Bronchial epithelial cell (primary cell): ENCODE results near the gene RRAS2. TPM values are rescaled to one million over a fixed set of nuclear protein-coding genes. Genes with fewer than 3 reads are reported as not detected.

Source experiments
- DNase-seq: peaks from one replicate; pipeline ENCODE4 v3.0.0-alpha.2; 2010; ENCODE audit warnings: low read depth
- FAIRE-seq: peaks from 2 replicates; lab custom pipeline; 2011; peaks lifted over from hg19 to GRCh38; lab: Jason Lieb, UNC
- H3K27me3 ChIP-seq: 2 replicates; pipeline ENCODE4 v1.5.1; 2011; ENCODE audit warnings: low read length; ENCODE audit not compliant: control insufficient read depth, insufficient read depth
- H3K36me3 ChIP-seq: 2 replicates; pipeline ENCODE4 v1.5.1; 2011; ENCODE audit warnings: low read length; ENCODE audit not compliant: control insufficient read depth, insufficient read depth
- H3K4me3 ChIP-seq: 2 replicates; pipeline ENCODE4 v1.5.1; 2011; ENCODE audit warnings: mild to moderate bottlenecking, low read depth, low read length, control low read depth
- CTCF ChIP-seq: IDR thresholded peaks from 2 replicates; pipeline ENCODE4 v1.5.1; 2011; ENCODE audit warnings: mild to moderate bottlenecking, moderate library complexity, low read length, control low read depth, inconsistent platforms; ENCODE audit not compliant: insufficient read depth, severe bottlenecking
- total RNA-seq: library from RNA; depleted of rRNA; stranded (reverse); fragments of >200 nt; gene quantifications from 2 replicates; pipeline ENCODE4 v1.2.1, GENCODE V29; 2014

RRAS2 gene
- total RNA-seq, 1 donor from 2014 or later, result 235 TPM

GRCh38 chr11:14251754-14252153 is 107.2 kb downstream of the RRAS2 start:
- FAIRE-seq (no peak), DNase-seq (no peak)
- Histone ChIP-seq H3K36me3 (no peaks in the 10 kb centered on the region), H3K4me3 (no peak overlapping the region), H3K27me3 (no peaks in the 10 kb centered on the region)
- TF ChIP-seq CTCF, result no peak

GRCh38 chr11:14249121-14249963 is 109.6 kb downstream of the RRAS2 start:
- peak; percentile 78 for TF ChIP-seq CTCF
- no peaks in the 10 kb centered on the region for H3K36me3 ChIP-seq
- no peak overlapping the region for H3K4me3 ChIP-seq
- no peak for FAIRE-seq
- peak; percentile 42 for DNase-seq
- H3K27me3 ChIP-seq, result no peaks in the 10 kb centered on the region

- TF ChIP-seq CTCF, result no peak
- FAIRE-seq (no peak), DNase-seq (no peak)
- Histone ChIP-seq H3K36me3 (no peaks in the 10 kb centered on the region), H3K27me3 (no peaks in the 10 kb centered on the region), H3K4me3 (no peak overlapping the region)
Observed at GRCh38 chr11:14248580-14248981, 110.4 kb downstream of the RRAS2 start.

- Histone ChIP-seq H3K27me3 (no peaks in the 10 kb centered on the region), H3K4me3 (no peak overlapping the region), H3K36me3 (no peaks in the 10 kb centered on the region)
- no peak for FAIRE-seq
- no peak for DNase-seq
- TF ChIP-seq CTCF, result no peak
Observed at GRCh38 chr11:14245444-14245843, 113.5 kb downstream of the RRAS2 start.

GRCh38 chr11:14244926-14245325 is 114.1 kb downstream of the RRAS2 start:
- Histone ChIP-seq H3K4me3 (no peak overlapping the region), H3K36me3 (no peaks in the 10 kb centered on the region), H3K27me3 (no peaks in the 10 kb centered on the region)
- no peak for DNase-seq
- FAIRE-seq, result no peak
- no peak for TF ChIP-seq CTCF
